ENCODE data around the gene MCF2L. TPM values are rescaled to one million over a fixed set of nuclear protein-coding genes. Genes with fewer than 3 reads are reported as not detected.

MCF2L gene
- total and polyA plus RNA-seq, 2 experiments from 2014 or later, result 4.8 to 25.6 TPM

DNA sequence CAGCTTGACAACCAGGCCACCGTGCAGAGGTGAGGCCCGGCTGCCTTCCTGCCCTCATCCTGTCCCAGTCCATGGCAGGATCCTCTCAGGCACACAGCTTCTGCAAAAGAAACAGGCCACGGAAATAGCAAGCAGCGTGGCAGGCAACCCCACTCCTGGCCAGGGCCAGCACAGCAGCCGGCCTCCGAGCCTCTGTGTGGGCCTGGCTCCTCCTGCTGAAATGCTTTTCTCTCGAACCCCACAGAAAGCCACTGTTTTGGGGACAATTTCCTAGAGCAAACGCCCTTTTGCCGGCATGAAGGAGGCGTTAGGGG, 97.1 kb downstream of the MCF2L start (continued):
- TF ChIP-seq, protein P1, sequence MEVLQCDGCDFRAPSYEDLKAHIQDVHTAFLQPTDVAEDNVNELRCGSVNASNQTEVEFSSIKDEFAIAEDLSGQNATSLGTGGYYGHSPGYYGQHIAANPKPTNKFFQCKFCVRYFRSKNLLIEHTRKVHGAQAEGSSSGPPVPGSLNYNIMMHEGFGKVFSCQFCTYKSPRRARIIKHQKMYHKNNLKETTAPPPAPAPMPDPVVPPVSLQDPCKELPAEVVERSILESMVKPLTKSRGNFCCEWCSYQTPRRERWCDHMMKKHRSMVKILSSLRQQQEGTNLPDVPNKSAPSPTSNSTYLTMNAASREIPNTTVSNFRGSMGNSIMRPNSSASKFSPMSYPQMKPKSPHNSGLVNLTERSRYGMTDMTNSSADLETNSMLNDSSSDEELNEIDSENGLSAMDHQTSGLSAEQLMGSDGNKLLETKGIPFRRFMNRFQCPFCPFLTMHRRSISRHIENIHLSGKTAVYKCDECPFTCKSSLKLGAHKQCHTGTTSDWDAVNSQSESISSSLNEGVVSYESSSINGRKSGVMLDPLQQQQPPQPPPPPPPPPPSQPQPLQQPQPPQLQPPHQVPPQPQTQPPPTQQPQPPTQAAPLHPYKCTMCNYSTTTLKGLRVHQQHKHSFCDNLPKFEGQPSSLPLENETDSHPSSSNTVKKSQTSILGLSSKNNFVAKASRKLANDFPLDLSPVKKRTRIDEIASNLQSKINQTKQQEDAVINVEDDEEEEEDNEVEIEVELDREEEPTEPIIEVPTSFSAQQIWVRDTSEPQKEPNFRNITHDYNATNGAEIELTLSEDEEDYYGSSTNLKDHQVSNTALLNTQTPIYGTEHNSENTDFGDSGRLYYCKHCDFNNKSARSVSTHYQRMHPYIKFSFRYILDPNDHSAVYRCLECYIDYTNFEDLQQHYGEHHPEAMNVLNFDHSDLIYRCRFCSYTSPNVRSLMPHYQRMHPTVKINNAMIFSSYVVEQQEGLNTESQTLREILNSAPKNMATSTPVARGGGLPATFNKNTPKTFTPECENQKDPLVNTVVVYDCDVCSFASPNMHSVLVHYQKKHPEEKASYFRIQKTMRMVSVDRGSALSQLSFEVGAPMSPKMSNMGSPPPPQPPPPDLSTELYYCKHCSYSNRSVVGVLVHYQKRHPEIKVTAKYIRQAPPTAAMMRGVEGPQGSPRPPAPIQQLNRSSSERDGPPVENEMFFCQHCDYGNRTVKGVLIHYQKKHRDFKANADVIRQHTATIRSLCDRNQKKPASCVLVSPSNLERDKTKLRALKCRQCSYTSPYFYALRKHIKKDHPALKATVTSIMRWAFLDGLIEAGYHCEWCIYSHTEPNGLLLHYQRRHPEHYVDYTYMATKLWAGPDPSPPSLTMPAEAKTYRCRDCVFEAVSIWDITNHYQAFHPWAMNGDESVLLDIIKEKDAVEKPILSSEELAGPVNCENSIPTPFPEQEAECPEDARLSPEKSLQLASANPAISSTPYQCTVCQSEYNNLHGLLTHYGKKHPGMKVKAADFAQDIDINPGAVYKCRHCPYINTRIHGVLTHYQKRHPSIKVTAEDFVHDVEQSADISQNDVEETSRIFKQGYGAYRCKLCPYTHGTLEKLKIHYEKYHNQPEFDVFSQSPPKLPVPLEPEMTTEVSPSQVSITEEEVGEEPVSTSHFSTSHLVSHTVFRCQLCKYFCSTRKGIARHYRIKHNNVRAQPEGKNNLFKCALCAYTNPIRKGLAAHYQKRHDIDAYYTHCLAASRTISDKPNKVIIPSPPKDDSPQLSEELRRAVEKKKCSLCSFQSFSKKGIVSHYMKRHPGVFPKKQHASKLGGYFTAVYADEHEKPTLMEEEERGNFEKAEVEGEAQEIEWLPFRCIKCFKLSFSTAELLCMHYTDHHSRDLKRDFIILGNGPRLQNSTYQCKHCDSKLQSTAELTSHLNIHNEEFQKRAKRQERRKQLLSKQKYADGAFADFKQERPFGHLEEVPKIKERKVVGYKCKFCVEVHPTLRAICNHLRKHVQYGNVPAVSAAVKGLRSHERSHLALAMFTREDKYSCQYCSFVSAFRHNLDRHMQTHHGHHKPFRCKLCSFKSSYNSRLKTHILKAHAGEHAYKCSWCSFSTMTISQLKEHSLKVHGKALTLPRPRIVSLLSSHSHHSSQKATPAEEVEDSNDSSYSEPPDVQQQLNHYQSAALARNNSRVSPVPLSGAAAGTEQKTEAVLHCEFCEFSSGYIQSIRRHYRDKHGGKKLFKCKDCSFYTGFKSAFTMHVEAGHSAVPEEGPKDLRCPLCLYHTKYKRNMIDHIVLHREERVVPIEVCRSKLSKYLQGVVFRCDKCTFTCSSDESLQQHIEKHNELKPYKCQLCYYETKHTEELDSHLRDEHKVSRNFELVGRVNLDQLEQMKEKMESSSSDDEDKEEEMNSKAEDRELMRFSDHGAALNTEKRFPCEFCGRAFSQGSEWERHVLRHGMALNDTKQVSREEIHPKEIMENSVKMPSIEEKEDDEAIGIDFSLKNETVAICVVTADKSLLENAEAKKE (CRISPR knock-in tag; IDR thresholded peaks at IDR 0.05), result no peak
- no peak for TF ChIP-seq POLR2AphosphoS5 (IDR thresholded peaks at IDR 0.05; ENCODE audit: low read depth)
- TF ChIP-seq, protein P2, sequence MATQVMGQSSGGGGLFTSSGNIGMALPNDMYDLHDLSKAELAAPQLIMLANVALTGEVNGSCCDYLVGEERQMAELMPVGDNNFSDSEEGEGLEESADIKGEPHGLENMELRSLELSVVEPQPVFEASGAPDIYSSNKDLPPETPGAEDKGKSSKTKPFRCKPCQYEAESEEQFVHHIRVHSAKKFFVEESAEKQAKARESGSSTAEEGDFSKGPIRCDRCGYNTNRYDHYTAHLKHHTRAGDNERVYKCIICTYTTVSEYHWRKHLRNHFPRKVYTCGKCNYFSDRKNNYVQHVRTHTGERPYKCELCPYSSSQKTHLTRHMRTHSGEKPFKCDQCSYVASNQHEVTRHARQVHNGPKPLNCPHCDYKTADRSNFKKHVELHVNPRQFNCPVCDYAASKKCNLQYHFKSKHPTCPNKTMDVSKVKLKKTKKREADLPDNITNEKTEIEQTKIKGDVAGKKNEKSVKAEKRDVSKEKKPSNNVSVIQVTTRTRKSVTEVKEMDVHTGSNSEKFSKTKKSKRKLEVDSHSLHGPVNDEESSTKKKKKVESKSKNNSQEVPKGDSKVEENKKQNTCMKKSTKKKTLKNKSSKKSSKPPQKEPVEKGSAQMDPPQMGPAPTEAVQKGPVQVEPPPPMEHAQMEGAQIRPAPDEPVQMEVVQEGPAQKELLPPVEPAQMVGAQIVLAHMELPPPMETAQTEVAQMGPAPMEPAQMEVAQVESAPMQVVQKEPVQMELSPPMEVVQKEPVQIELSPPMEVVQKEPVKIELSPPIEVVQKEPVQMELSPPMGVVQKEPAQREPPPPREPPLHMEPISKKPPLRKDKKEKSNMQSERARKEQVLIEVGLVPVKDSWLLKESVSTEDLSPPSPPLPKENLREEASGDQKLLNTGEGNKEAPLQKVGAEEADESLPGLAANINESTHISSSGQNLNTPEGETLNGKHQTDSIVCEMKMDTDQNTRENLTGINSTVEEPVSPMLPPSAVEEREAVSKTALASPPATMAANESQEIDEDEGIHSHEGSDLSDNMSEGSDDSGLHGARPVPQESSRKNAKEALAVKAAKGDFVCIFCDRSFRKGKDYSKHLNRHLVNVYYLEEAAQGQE (IDR thresholded peaks at IDR 0.05; ENCODE audit: unreplicated experiment), result no peak

DNA sequence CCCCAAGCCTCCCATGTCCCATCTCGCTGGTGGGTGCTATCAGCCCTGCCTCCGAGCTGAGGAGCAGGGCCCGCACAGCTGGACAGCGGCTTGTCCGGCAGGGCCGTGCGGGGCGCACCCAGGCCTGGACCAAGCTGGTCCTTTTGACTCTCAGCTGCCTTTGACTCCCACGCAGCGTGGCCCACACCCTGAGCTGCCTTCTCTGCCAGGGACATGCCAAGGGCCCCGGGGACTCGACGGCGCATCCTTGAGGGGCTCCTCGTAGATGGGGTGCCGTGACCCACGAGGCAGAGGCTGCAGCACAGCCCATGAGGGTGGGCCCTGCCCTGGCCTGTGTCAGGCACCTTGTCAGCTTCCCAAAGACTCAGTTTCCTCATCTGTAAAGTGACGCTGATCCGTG, 97.7 kb downstream of the MCF2L start:
- Histone ChIP-seq H3K4me3 (no peak overlapping the region), H3K79me2 (replicated peaks; ENCODE audit: insufficient read depth) (no peaks in the 10 kb centered on the region), H3K27me3 (ENCODE audit: insufficient read depth) (no peaks in the 10 kb centered on the region), H2AFZ (no peak overlapping the region), H3K36me3 (ENCODE audit: insufficient read depth) (no peaks in the 10 kb centered on the region), H3K9me2 (ENCODE audit: insufficient read depth) (no peaks in the 10 kb centered on the region), H3K27ac (ENCODE audit: low read depth) (no peak overlapping the region), H4K20me1 (replicated peaks; ENCODE audit: insufficient read depth) (no peaks in the 10 kb centered on the region), H3K4me1 (ENCODE audit: insufficient read depth) (no peaks in the 10 kb centered on the region), H3K4me2 (no peak overlapping the region), H3F3A (replicated peaks; ENCODE audit: low read depth) (no peaks in the 10 kb centered on the region)
- H3K4me1 Mint-ChIP-seq, result peaks cover 8% of the 10 kb centered on the region
- H3K4me3 Mint-ChIP-seq, result no peak overlapping the region
- no peaks in the 10 kb centered on the region for H3K9me3 Mint-ChIP-seq
- H3K36me3 Mint-ChIP-seq (ENCODE audit: low read depth), result no peaks in the 10 kb centered on the region; the same call in 2 of the 3 replicates
- TF ChIP-seq ZNF331 (CRISPR knock-in tag; IDR thresholded peaks at IDR 0.05; ENCODE audit: low read depth) (no peak), POLR2AphosphoS5 (IDR thresholded peaks at IDR 0.05; ENCODE audit: low read depth) (no peak), STAT1 (IDR thresholded peaks at IDR 0.05; ENCODE audit: unreplicated experiment) (no peak), EZH2 (IDR thresholded peaks at IDR 0.05; ENCODE audit: low read depth, unreplicated experiment) (no peak), CREB1 (CRISPR knock-in tag; IDR thresholded peaks at IDR 0.05; ENCODE audit: low read depth) (no peak), ZNF114 (CRISPR knock-in tag; IDR thresholded peaks at IDR 0.05) (no peak), NANOG (IDR thresholded peaks at IDR 0.05; ENCODE audit: borderline replicate concordance) (no peak), EZH2phosphoT487 (IDR thresholded peaks at IDR 0.05; ENCODE audit: unreplicated experiment) (no peak), JUNB (IDR thresholded peaks at IDR 0.05; ENCODE audit: unreplicated experiment) (no peak)
- TF ChIP-seq, protein P3, sequence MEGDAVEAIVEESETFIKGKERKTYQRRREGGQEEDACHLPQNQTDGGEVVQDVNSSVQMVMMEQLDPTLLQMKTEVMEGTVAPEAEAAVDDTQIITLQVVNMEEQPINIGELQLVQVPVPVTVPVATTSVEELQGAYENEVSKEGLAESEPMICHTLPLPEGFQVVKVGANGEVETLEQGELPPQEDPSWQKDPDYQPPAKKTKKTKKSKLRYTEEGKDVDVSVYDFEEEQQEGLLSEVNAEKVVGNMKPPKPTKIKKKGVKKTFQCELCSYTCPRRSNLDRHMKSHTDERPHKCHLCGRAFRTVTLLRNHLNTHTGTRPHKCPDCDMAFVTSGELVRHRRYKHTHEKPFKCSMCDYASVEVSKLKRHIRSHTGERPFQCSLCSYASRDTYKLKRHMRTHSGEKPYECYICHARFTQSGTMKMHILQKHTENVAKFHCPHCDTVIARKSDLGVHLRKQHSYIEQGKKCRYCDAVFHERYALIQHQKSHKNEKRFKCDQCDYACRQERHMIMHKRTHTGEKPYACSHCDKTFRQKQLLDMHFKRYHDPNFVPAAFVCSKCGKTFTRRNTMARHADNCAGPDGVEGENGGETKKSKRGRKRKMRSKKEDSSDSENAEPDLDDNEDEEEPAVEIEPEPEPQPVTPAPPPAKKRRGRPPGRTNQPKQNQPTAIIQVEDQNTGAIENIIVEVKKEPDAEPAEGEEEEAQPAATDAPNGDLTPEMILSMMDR (conservative IDR thresholded peaks at IDR 0.05; ENCODE audit: low read depth in 2 of 2), result no peak
- TF ChIP-seq, protein P4, sequence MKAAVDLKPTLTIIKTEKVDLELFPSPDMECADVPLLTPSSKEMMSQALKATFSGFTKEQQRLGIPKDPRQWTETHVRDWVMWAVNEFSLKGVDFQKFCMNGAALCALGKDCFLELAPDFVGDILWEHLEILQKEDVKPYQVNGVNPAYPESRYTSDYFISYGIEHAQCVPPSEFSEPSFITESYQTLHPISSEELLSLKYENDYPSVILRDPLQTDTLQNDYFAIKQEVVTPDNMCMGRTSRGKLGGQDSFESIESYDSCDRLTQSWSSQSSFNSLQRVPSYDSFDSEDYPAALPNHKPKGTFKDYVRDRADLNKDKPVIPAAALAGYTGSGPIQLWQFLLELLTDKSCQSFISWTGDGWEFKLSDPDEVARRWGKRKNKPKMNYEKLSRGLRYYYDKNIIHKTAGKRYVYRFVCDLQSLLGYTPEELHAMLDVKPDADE (IDR thresholded peaks at IDR 0.05), result no peak
- peaks cover 12% of the 10 kb centered on the region for H3K27me3 Mint-ChIP-seq (ENCODE audit: insufficient read depth, low read depth, poor library complexity)
- no peak overlapping the region for H3K27ac Mint-ChIP-seq
- DNase-seq (ENCODE audit: low spot score) (no peak), ATAC-seq (no peak)
